ENCODE results near the gene CADM2.

The CADM2 gene

DNA sequence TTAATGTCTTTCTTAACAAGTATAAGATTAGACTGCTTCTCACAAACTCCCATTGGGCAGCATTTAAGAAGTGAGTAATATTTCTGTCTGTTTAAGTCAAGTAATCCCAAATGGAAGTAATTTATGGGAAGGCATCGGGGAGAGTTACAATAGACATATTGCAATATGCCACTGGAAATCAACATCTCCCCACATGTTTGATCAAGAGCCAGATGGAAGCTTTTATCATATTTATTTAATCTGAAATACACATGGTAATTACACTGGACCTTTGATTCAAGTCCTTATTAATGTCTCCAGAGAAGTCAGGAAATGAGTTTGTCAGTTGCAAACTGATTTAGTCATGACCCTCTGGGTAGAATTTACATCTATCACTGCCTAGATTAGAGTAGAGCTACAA lies 1088.4 kb downstream of the CADM2 start:
- in situ Hi-C loops (cut with HindIII; ENCODE audit: low sequenced_read_pairs), result no loop called here
- no peak for TF ChIP-seq CTCF (IDR thresholded peaks at IDR 0.05; ENCODE audit: low read depth, low read length, missing control alignments)
- no peak for DNase-seq (ENCODE audit: low read depth)
- H3K4me3 ChIP-seq (ENCODE audit: low read depth, low read length), result no peak overlapping the region

GRCh38 chr3:86051058-86051457 lies 1092.3 kb downstream of the CADM2 start:
- DNase-seq (ENCODE audit: low read depth), result no peak
- in situ Hi-C loops (cut with HindIII; ENCODE audit: low sequenced_read_pairs), result no loop called here
- H3K4me3 ChIP-seq (ENCODE audit: low read depth, low read length), result no peak overlapping the region
- TF ChIP-seq CTCF (IDR thresholded peaks at IDR 0.05; ENCODE audit: low read depth, low read length, missing control alignments), result no peak

GRCh38 chr3:86056032-86056431 lies 1097.2 kb downstream of the CADM2 start:
- DNase-seq (ENCODE audit: low read depth), result no peak
- TF ChIP-seq CTCF (IDR thresholded peaks at IDR 0.05; ENCODE audit: low read depth, low read length, missing control alignments), result no peak
- in situ Hi-C loops (cut with HindIII; ENCODE audit: low sequenced_read_pairs), result no loop called here
- H3K4me3 ChIP-seq (ENCODE audit: low read depth, low read length), result no peak overlapping the region

DNA sequence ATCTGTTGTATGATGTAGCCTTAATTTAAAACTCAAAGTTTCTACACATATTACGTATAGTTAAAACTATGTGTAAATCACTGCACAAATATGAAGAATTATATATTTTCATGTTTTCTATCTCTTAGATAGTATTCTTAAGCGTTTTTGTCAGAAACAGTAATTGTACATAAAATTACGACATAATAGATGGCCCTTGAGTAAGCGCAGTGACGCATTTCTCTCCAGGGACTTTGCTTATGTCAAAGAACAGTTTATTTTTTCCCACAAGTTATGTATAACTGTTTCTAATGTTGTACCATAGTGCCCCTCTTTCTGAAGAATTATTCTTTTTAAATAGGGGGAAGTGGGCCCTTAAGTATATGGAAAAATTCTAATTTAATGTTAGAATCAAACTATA lies 1098.2 kb downstream of the CADM2 start:
- in situ Hi-C loops (cut with HindIII; ENCODE audit: low sequenced_read_pairs), result no loop called here

DNA sequence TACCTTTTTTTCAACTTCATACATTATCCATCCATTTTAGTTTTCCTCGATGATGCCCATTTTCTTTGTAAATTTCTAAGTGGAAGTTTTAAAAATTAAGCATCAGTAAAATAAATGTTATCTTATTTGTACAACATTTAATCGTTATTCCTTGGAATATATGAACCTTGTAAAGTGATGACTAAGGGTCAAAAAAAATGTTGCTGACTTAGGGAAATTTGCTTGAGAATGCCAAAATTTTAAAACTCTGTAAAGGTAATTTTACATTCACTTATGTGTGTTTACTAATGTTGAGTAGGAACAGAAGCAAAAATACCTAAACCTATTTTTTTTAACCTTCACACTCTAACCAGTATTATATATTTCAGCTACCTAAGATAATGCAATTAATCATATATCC lies 1115.0 kb downstream of the CADM2 start:
- in situ Hi-C loops (cut with HindIII; ENCODE audit: low sequenced_read_pairs), result no loop called here
- no peak for TF ChIP-seq CTCF (IDR thresholded peaks at IDR 0.05; ENCODE audit: low read depth, low read length, missing control alignments)
- no peak for DNase-seq (ENCODE audit: low read depth)
- no peak overlapping the region for H3K4me3 ChIP-seq (ENCODE audit: low read depth, low read length)

More for the DNA sequence above, 1098.2 kb downstream of the CADM2 start:
- TF ChIP-seq CTCF (IDR thresholded peaks at IDR 0.05; ENCODE audit: low read depth, low read length, missing control alignments), result no peak
- DNase-seq (ENCODE audit: low read depth), result no peak
- no peak overlapping the region for H3K4me3 ChIP-seq (ENCODE audit: low read depth, low read length)

- H3K4me3 ChIP-seq (ENCODE audit: low read depth, low read length), result no peak overlapping the region
- in situ Hi-C loops (cut with HindIII; ENCODE audit: low sequenced_read_pairs), result no loop called here
- no peak for DNase-seq (ENCODE audit: low read depth)
- no peak for TF ChIP-seq CTCF (IDR thresholded peaks at IDR 0.05; ENCODE audit: low read depth, low read length, missing control alignments)
Observed at GRCh38 chr3:86087160-86087871, 1128.5 kb downstream of the CADM2 start.
